GM12878 (cell line): Measurements from ENCODE around the gene SUPT3H. TPM values are rescaled to one million over a fixed set of nuclear protein-coding genes. Genes with fewer than 3 reads are reported as not detected.

Experiments used
- ATAC-seq: fragments of 200-7000 bp; cut with Tn5 transposase; 3 replicates; pipeline ENCODE4 v1.9.1; 2020; ENCODE audit warnings: mild to moderate bottlenecking, moderate library complexity
- BruUV-seq: library from RNA; stranded (reverse); fragments of 400-500 nt; replicated peaks from 2 replicates; lab custom pipeline; 2021; lab: Mats Ljungman, UMichigan
- CTCF ChIA-PET: fragments of 300-600 bp; sonication (Branson Sonifier 250); formaldehyde crosslinking; extraction: SDS; loops from one replicate; lab custom pipeline; 2021; ENCODE audit warnings: inconsistent platforms; lab: Yijun Ruan, JAX
- POLR2A ChIA-PET: fragments of 350-600 bp; formaldehyde crosslinking; extraction: SDS; loops from one replicate; lab custom pipeline; 2021; ENCODE audit warnings: inconsistent platforms; lab: Charles Lee
- RAD21 ChIA-PET: fragments of 300-600 bp; sonication (Branson Sonifier 250); formaldehyde crosslinking; loops from one replicate; lab custom pipeline; 2023; ENCODE audit warnings: antibody characterized with exemption; ENCODE audit not compliant: unreplicated experiment; lab: Charles Lee
- SMC1A ChIA-PET: fragments of 300-600 bp; sonication (Branson Sonifier 250); formaldehyde crosslinking; loops from one replicate; lab custom pipeline; 2023; ENCODE audit not compliant: unreplicated experiment, uncharacterized antibody; lab: Charles Lee
- DNase-seq: peaks from one replicate; pipeline ENCODE4 v3.0.0-alpha.2; 2011; ENCODE audit warnings: low read depth, low spot score
- FAIRE-seq: peaks from 3 replicates; lab custom pipeline; 2011; peaks lifted over from hg19 to GRCh38; lab: Jason Lieb, UNC
- H2AFZ ChIP-seq: 2 replicates; pipeline ENCODE4 v1.6.0; 2011; ENCODE audit warnings: low read depth, low read length, control low read depth; ENCODE audit not compliant: control insufficient read depth
- H3K27ac ChIP-seq: 2 replicates; pipeline ENCODE4 v1.5.1; 2011; ENCODE audit warnings: control low read depth; ENCODE audit not compliant: control insufficient read depth, insufficient read depth
- H3K27me3 ChIP-seq, 2 experiments: replicated peaks in 1 of 2; 2 replicates each; pipeline versions ENCODE4 v1.6.0 to v1.6.1; 2011; ENCODE audit warnings: low read length in 1 of 2; ENCODE audit not compliant: control insufficient read depth in 2 of 2, insufficient read depth in 2 of 2
- H3K36me3 ChIP-seq, 2 experiments: 2 replicates each; pipeline ENCODE4 v1.5.1; 2011; ENCODE audit warnings: low read length in 1 of 2; ENCODE audit not compliant: control insufficient read depth in 2 of 2, insufficient read depth in 2 of 2
- H3K4me1 ChIP-seq: 2 replicates; pipeline ENCODE4 v1.6.1; 2011; ENCODE audit warnings: mild to moderate bottlenecking, low read length, moderate library complexity, mixed read lengths; ENCODE audit not compliant: control insufficient read depth, insufficient read depth
- H3K4me2 ChIP-seq: 2 replicates; pipeline ENCODE4 v1.6.0; 2011; ENCODE audit warnings: control low read depth; ENCODE audit not compliant: control insufficient read depth, insufficient read depth
- H3K4me3 ChIP-seq: fragments of 200-600 bp; sonication (generic); 2 replicates; pipeline ENCODE4 v1.5.1; 2016
- H3K79me2 ChIP-seq: 2 replicates; pipeline ENCODE4 v1.6.0; 2011; ENCODE audit warnings: low read length; ENCODE audit not compliant: control insufficient read depth, insufficient read depth
- H3K9ac ChIP-seq: 2 replicates; pipeline ENCODE4 v1.8.0; 2011; ENCODE audit warnings: low read length, control low read depth, mixed read lengths; ENCODE audit not compliant: control insufficient read depth, insufficient read depth
- H3K9me3 ChIP-seq: replicated peaks from 3 replicates; pipeline ENCODE4 v1.5.1; 2011; ENCODE audit warnings: mild to moderate bottlenecking, low read length; ENCODE audit not compliant: control insufficient read depth, insufficient read depth
- H4K20me1 ChIP-seq: 2 replicates; pipeline ENCODE4 v1.6.0; 2011; ENCODE audit not compliant: control insufficient read depth, insufficient read depth
- BHLHE40 ChIP-seq, 2 experiments: fragments of 450-650 bp in 1 of 2; IDR thresholded peaks; 2 replicates each; pipeline ENCODE4 v1.6.1; 2011 to 2017; ENCODE audit warnings: low read depth in 2 of 2, borderline replicate concordance in 1 of 2, improper control_type of control experiment in 1 of 2, low read length in 1 of 2, mild to moderate bottlenecking in 1 of 2
- CHD1 ChIP-seq: IDR thresholded peaks from 2 replicates; pipeline ENCODE4 v1.6.1; 2012; ENCODE audit warnings: low read depth, low read length, improper control_type of control experiment
- HDAC6 ChIP-seq: fragments of 200-600 bp; sonication (generic); IDR thresholded peaks from one replicate; pipeline ENCODE4 v1.8.0; 2017; ENCODE audit warnings: antibody characterized with exemption; ENCODE audit not compliant: unreplicated experiment
- NBN ChIP-seq: fragments of 450-650 bp; IDR thresholded peaks from 2 replicates; pipeline ENCODE4 v1.6.1; 2016
- NR2C1 ChIP-seq: fragments of 450-650 bp; IDR thresholded peaks from 2 replicates; pipeline ENCODE4 v1.6.1; 2017; ENCODE audit warnings: antibody characterized with exemption, mild to moderate bottlenecking, moderate library complexity
- POLR2AphosphoS2 ChIP-seq: IDR thresholded peaks from 2 replicates; pipeline ENCODE4 v1.6.1; 2011; ENCODE audit warnings: low read depth, mild to moderate bottlenecking, low read length, improper control_type of control experiment, moderate library complexity
- POU2F2 ChIP-seq: IDR thresholded peaks from 3 replicates; pipeline ENCODE4 v1.6.1; 2011; ENCODE audit warnings: low read depth, mild to moderate bottlenecking, low read length, borderline replicate concordance
- SIN3A ChIP-seq: IDR thresholded peaks from 2 replicates; pipeline ENCODE4 v1.6.1; 2012; ENCODE audit warnings: low read depth, low read length, improper control_type of control experiment
- SMC3 ChIP-seq: IDR thresholded peaks from 2 replicates; pipeline ENCODE4 v1.6.1; 2011; ENCODE audit warnings: low read length, improper control_type of control experiment, borderline replicate concordance
- WRNIP1 ChIP-seq: IDR thresholded peaks from 2 replicates; pipeline ENCODE4 v1.6.1; 2011; ENCODE audit warnings: low read depth, low read length, improper control_type of control experiment, borderline replicate concordance
- ZNF384 ChIP-seq: IDR thresholded peaks from 2 replicates; pipeline ENCODE4 v1.6.1; 2012; ENCODE audit warnings: low read depth, mild to moderate bottlenecking, low read length, improper control_type of control experiment, borderline replicate concordance
- WGBS: methylation state at CpG from one replicate; pipeline ENCODE4 v1.1.6; 2016; ENCODE audit warnings: low lambda C conversion rate; ENCODE audit not compliant: insufficient replicate concordance, insufficient coverage; ENCODE audit errors: missing lambda C conversion rate; 5-methylcytosine and 5-hydroxymethylcytosine counted together
- in situ Hi-C: fragments of 300-500 bp; cut with MboI; formaldehyde crosslinking; loops from 9 replicates; pipeline ENCODE4 v1.14.3; 2018; ENCODE audit warnings: mixed read lengths
- intact Hi-C: fragments of 100-400 bp; cut with micrococcal nuclease; formaldehyde crosslinking; loops from one replicate; pipeline ENCODE4 v1.14.2; 2022; ENCODE audit not compliant: unreplicated experiment
- polyA plus RNA-seq, 11 experiments: library from polyadenylated mRNA; depleted of rRNA in 4 of 11; unstranded in 6 of 11; stranded (reverse) in 5 of 11; fragments of >200 nt; fragmentation: Nextera tagmentation in 4 of 11; fragmentation: Illumina TruSeq in 1 of 11; extraction: Ambion mirVana in 4 of 11; extraction: Trizol in 1 of 11; gene quantifications; 1 replicate in 1 of 11; 2 replicates in 10 of 11; pipeline versions ENCODE4 v1.2.1 to v1.2.3, GENCODE V29; 2011 to 2016; ENCODE audit warnings: inconsistent platforms in 2 of 11, missing spikeins in 2 of 11, low read depth in 1 of 11
- total RNA-seq, 4 experiments: library from RNA; depleted of rRNA in 3 of 4; stranded (reverse); fragments of >200 nt in 3 of 4; fragmentation: Illumina TruSeq in 1 of 4; extraction: Trizol in 1 of 4; gene quantifications; 2 replicates each; pipeline versions ENCODE4 v1.2.1 to v1.2.3, GENCODE V29; 2013 to 2021
- TF ChIP-seq, protein P1 (sequence below): IDR thresholded peaks from 2 replicates; pipeline ENCODE4 v1.6.1; 2011; ENCODE audit warnings: borderline replicate concordance, low read depth, mild to moderate bottlenecking, moderate library complexity, mixed read lengths, low read length; ENCODE audit not compliant: insufficient read depth; ENCODE audit errors: extremely low read length

SUPT3H gene
- total and polyA plus RNA-seq, 10 of the 15 experiments (the other 5 are each of a cell fraction or from before 2014, with no cell fraction given), result 0.51 to 3.7 (median 2.0) TPM

DNA sequence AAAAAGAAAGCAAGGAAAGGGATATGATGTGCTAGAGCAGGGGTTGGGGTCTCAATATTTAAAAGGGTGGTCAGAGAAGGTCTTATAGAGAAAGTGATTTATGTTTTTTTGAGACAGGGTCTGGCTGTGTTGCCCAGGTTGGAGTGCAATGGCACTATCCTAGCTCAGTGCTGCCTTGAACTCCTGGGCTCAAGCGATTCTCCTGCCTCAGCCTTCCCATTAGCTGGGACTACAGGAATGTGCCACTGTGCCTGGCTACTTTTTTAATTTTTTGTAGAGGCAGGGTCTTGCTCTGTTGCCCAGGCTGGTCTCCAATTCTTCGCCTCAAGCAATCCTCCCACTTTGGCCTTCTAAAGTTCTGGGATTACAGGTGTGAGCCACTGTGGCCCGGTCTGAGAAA is 557.0 kb downstream of the SUPT3H start:
- FAIRE-seq, result no peak
- TF ChIP-seq WRNIP1 (no peak), HDAC6 (no peak), ZNF384 (no peak), NR2C1 (no peak), SMC3 (no peak), CHD1 (no peak), POU2F2 (no peak), BHLHE40 (IDR thresholded peaks at IDR 0.05; ENCODE audit: borderline replicate concordance in 1 of 2, low read depth in 2 of 2, low read length in 1 of 2) (no peak), NBN (no peak), SIN3A (no peak), POLR2AphosphoS2 (no peak)
- TF ChIP-seq, protein P1, sequence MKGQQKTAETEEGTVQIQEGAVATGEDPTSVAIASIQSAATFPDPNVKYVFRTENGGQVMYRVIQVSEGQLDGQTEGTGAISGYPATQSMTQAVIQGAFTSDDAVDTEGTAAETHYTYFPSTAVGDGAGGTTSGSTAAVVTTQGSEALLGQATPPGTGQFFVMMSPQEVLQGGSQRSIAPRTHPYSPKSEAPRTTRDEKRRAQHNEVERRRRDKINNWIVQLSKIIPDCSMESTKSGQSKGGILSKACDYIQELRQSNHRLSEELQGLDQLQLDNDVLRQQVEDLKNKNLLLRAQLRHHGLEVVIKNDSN, result no peak
- no peaks in the 10 kb centered on the region for H3K27me3 ChIP-seq
- intact Hi-C loops, result no loop called here
- no peak overlapping the region for H3K4me3 ChIP-seq
- no peaks in the 10 kb centered on the region for H3K4me1 ChIP-seq
- ChIA-PET SMC1A (no interaction called here), CTCF (no interaction called here), POLR2A (no interaction called here), RAD21 (no interaction called here)
- ATAC-seq, result no peak
- H3K4me2 ChIP-seq, result no peak overlapping the region
- no peaks in the 10 kb centered on the region for H3K36me3 ChIP-seq
- in situ Hi-C loops, result no loop called here
- no peak for DNase-seq
- no peak overlapping the region for H3K27ac ChIP-seq
- H4K20me1 ChIP-seq, result no peaks in the 10 kb centered on the region
- 70% methylated on average over 3 of the region's 3 CpGs for WGBS
- no peaks in the 10 kb centered on the region; the same call in 2 of the 3 replicates for H3K9me3 ChIP-seq
- H3K9ac ChIP-seq, result no peak overlapping the region
- H2AFZ ChIP-seq, result no peak overlapping the region
- no peaks in the 10 kb centered on the region for H3K79me2 ChIP-seq
- BruUV-seq, result no TSS peak
